SK-N-SH treated with all-trans-retinoic acid at 6 μM for 48 hours (cell line): ENCODE results near the gene NRXN3.

Source experiments
- ARNTL ChIP-seq: fragments of 450-650 bp; formaldehyde crosslinking; IDR thresholded peaks from 2 replicates; pipeline ENCODE4 v1.5.0; 2020; ENCODE audit warnings: low read depth, mild to moderate bottlenecking, moderate library complexity, borderline replicate concordance
- ESRRG ChIP-seq: fragments of 250-450 bp; sonication (Bioruptor Pico); IDR thresholded peaks from 2 replicates; pipeline ENCODE4 v1.6.1; 2021; ENCODE audit warnings: mild to moderate bottlenecking
- GLIS3 ChIP-seq: fragments of 250-450 bp; sonication (Bioruptor Pico); IDR thresholded peaks from 2 replicates; pipeline ENCODE4 v1.5.0; 2020; ENCODE audit warnings: mild to moderate bottlenecking, moderate library complexity
- TSHZ2 ChIP-seq: fragments of 250-450 bp; sonication (Bioruptor Pico); IDR thresholded peaks from 2 replicates; pipeline ENCODE4 v1.5.0; 2020; ENCODE audit warnings: mild to moderate bottlenecking, moderate library complexity
- ZFP30 ChIP-seq: fragments of 450-650 bp; formaldehyde crosslinking; IDR thresholded peaks from 2 replicates; pipeline ENCODE4 v1.5.0; 2022; ENCODE audit warnings: mild to moderate bottlenecking, moderate library complexity

- TF ChIP-seq ARNTL (no peak), ESRRG (CRISPR knock-in tag) (no peak), TSHZ2 (CRISPR knock-in tag) (no peak), GLIS3 (no peak), ZFP30 (CRISPR knock-in tag) (no peak)
These were observed 278.3 kb downstream of the NRXN3 start for GRCh38 chr14:78448164-78449094.
